Measurements from ENCODE around the gene ZBTB16. TPM values are rescaled to one million over a fixed set of nuclear protein-coding genes. Genes with fewer than 3 reads are reported as not detected.

ZBTB16 gene
- total and polyA plus RNA-seq, 2 of the 13 experiments (the other 11 are each of a cell fraction or from before 2014, with no cell fraction given): not detected

- Histone ChIP-seq H3K27me3 (ENCODE audit: control insufficient read depth in 1 of 2, insufficient read depth in 2 of 2, low read length in 2 of 2) (peaks cover 2 to 10% of the 10 kb centered on the region in 2 experiments; a peak in 2 of 5 replicates), H4K20me1 (ENCODE audit: insufficient read depth, low read length) (no peaks in the 10 kb centered on the region), H3K4me3 (replicated peaks in 1 of 3; ENCODE audit: insufficient read depth in 1 of 3, low read depth in 2 of 3, low read length in 3 of 3) (no peak overlapping the region), H3K9me3 (ENCODE audit: low read length) (no peaks in the 10 kb centered on the region), H3K79me2 (ENCODE audit: insufficient read depth, low read length) (no peaks in the 10 kb centered on the region), H3K9ac (ENCODE audit: insufficient read depth, low read depth, low read length) (no peak overlapping the region), H2AFZ (ENCODE audit: low read length) (no peak overlapping the region), H3K4me2 (ENCODE audit: low read depth, low read length) (no peak overlapping the region), H3K27ac (ENCODE audit: extremely low read length, insufficient read depth, low read length) (no peak overlapping the region), H3K36me3 (replicated peaks in 1 of 2; ENCODE audit: control insufficient read depth in 1 of 2, insufficient read depth in 2 of 2, low read length in 2 of 2) (no peaks in the 10 kb centered on the region), H3K4me1 (ENCODE audit: insufficient read depth, low read length) (no peaks in the 10 kb centered on the region)
- BruUV-seq (replicated peaks): no TSS peak
- intact Hi-C loops (cut with micrococcal nuclease; ENCODE audit: unreplicated experiment): no loop called here
- in situ Hi-C loops (cut with HindIII; ENCODE audit: extremely low pct_ligation_motif_present, low pct_unique_long_range_greater_than_20kb): no loop called here
- DNase-seq (ENCODE audit: low spot score): no peak
- POLR2A ChIA-PET: no interaction called here
- ATAC-seq: no peak
- CTCF ChIA-PET (ENCODE audit: low intra/inter-chr PET ratio, low total read pairs): no interaction called here
- no peak for TF ChIP-seq SP5 (CRISPR knock-in tag; IDR thresholded peaks at IDR 0.05; ENCODE audit: borderline replicate concordance, low read depth)
- TF ChIP-seq ZNF747 (CRISPR knock-in tag; IDR thresholded peaks at IDR 0.05; ENCODE audit: borderline replicate concordance): no peak
- TF ChIP-seq HOXA3 (CRISPR knock-in tag; IDR thresholded peaks at IDR 0.05): no peak
- TF ChIP-seq CAMTA2 (CRISPR knock-in tag; IDR thresholded peaks at IDR 0.05; ENCODE audit: borderline replicate concordance): no peak
- TF ChIP-seq FUBP1 (CRISPR knock-in tag; IDR thresholded peaks at IDR 0.05; ENCODE audit: borderline replicate concordance): no peak
- TF ChIP-seq NFKB2 (CRISPR knock-in tag; IDR thresholded peaks at IDR 0.05; ENCODE audit: borderline replicate concordance): no peak
- FAIRE-seq: no peak
- 29% methylated on average over 5 of the region's 5 CpGs for WGBS (ENCODE audit: low lambda C conversion rate)
Observed at GRCh38 chr11:114291381-114291780, 231.9 kb downstream of the ZBTB16 start.

Measured in HepG2 (cell line).